Panc1 (cell line): ENCODE data around the gene RUSC1.

Experiments
- TCF7L2 ChIP-seq: IDR thresholded peaks from 2 replicates; pipeline ENCODE4 v1.6.1; 2011; ENCODE audit warnings: mild to moderate bottlenecking, low read depth, low read length, inconsistent platforms
- TF ChIP-seq, protein P1 (sequence below): fragments of 450-650 bp; IDR thresholded peaks from 2 replicates; pipeline ENCODE4 v1.5.1; 2017; ENCODE audit warnings: mild to moderate bottlenecking
- TF ChIP-seq, protein P2 (sequence below), 2 experiments: IDR thresholded peaks; 2 replicates each; pipeline ENCODE4 v1.6.1; 2011 to 2012; ENCODE audit warnings: low read depth in 2 of 2, control low read depth in 1 of 2, low read length in 1 of 2, mild to moderate bottlenecking in 1 of 2, moderate library complexity in 1 of 2; ENCODE audit not compliant: insufficient read depth in 1 of 2

DNA sequence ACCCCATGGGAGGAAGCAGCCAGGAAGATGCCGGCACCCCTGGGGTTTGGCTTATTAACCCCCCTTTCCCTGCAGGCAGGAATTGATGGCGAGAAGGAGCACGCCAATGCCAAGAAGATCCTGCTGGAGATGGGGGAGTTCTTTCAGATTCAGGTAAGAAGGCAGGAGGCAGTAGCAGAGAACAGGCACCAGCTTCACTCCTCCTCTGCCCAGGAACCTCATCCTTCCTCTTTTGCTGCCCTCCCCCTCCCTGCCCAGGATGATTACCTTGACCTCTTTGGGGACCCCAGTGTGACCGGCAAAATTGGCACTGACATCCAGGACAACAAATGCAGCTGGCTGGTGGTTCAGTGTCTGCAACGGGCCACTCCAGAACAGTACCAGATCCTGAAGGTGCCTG lies 1.2 kb upstream of the RUSC1 start:
- TF ChIP-seq, protein P1, sequence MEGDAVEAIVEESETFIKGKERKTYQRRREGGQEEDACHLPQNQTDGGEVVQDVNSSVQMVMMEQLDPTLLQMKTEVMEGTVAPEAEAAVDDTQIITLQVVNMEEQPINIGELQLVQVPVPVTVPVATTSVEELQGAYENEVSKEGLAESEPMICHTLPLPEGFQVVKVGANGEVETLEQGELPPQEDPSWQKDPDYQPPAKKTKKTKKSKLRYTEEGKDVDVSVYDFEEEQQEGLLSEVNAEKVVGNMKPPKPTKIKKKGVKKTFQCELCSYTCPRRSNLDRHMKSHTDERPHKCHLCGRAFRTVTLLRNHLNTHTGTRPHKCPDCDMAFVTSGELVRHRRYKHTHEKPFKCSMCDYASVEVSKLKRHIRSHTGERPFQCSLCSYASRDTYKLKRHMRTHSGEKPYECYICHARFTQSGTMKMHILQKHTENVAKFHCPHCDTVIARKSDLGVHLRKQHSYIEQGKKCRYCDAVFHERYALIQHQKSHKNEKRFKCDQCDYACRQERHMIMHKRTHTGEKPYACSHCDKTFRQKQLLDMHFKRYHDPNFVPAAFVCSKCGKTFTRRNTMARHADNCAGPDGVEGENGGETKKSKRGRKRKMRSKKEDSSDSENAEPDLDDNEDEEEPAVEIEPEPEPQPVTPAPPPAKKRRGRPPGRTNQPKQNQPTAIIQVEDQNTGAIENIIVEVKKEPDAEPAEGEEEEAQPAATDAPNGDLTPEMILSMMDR: no peak
- TF ChIP-seq, protein P2, sequence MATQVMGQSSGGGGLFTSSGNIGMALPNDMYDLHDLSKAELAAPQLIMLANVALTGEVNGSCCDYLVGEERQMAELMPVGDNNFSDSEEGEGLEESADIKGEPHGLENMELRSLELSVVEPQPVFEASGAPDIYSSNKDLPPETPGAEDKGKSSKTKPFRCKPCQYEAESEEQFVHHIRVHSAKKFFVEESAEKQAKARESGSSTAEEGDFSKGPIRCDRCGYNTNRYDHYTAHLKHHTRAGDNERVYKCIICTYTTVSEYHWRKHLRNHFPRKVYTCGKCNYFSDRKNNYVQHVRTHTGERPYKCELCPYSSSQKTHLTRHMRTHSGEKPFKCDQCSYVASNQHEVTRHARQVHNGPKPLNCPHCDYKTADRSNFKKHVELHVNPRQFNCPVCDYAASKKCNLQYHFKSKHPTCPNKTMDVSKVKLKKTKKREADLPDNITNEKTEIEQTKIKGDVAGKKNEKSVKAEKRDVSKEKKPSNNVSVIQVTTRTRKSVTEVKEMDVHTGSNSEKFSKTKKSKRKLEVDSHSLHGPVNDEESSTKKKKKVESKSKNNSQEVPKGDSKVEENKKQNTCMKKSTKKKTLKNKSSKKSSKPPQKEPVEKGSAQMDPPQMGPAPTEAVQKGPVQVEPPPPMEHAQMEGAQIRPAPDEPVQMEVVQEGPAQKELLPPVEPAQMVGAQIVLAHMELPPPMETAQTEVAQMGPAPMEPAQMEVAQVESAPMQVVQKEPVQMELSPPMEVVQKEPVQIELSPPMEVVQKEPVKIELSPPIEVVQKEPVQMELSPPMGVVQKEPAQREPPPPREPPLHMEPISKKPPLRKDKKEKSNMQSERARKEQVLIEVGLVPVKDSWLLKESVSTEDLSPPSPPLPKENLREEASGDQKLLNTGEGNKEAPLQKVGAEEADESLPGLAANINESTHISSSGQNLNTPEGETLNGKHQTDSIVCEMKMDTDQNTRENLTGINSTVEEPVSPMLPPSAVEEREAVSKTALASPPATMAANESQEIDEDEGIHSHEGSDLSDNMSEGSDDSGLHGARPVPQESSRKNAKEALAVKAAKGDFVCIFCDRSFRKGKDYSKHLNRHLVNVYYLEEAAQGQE (IDR thresholded peaks at IDR 0.05; ENCODE audit: insufficient read depth in 1 of 2, low read depth in 2 of 2, low read length in 1 of 2): no peak
- no peak for TF ChIP-seq TCF7L2
